ENCODE results near the gene INAFM2.

INAFM2 gene

GRCh38 chr15:40367371-40367685, 43.8 kb downstream of the INAFM2 start:
- H4K20me1 ChIP-seq (ENCODE audit: control insufficient read depth, insufficient read depth, low read depth, low read length): no peaks in the 10 kb centered on the region
- no peak for TF ChIP-seq EZH2phosphoT487 (IDR thresholded peaks at IDR 0.05; ENCODE audit: borderline replicate concordance, low read length)
- TF ChIP-seq, protein P1, sequence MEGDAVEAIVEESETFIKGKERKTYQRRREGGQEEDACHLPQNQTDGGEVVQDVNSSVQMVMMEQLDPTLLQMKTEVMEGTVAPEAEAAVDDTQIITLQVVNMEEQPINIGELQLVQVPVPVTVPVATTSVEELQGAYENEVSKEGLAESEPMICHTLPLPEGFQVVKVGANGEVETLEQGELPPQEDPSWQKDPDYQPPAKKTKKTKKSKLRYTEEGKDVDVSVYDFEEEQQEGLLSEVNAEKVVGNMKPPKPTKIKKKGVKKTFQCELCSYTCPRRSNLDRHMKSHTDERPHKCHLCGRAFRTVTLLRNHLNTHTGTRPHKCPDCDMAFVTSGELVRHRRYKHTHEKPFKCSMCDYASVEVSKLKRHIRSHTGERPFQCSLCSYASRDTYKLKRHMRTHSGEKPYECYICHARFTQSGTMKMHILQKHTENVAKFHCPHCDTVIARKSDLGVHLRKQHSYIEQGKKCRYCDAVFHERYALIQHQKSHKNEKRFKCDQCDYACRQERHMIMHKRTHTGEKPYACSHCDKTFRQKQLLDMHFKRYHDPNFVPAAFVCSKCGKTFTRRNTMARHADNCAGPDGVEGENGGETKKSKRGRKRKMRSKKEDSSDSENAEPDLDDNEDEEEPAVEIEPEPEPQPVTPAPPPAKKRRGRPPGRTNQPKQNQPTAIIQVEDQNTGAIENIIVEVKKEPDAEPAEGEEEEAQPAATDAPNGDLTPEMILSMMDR (IDR thresholded peaks at IDR 0.05; ENCODE audit: low read depth, low read length, poor library complexity, severe bottlenecking): no peak
- H3K9me2 ChIP-seq (replicated peaks; ENCODE audit: control insufficient read depth, low read length): no peaks in the 10 kb centered on the region
- no peaks in the 10 kb centered on the region for H3K36me3 ChIP-seq (ENCODE audit: control insufficient read depth, low read length)
- H3K4me3 ChIP-seq (ENCODE audit: low read length): peak overlapping the region; percentile 74
- H3K4me1 ChIP-seq (ENCODE audit: control insufficient read depth, low read length): peaks cover 16% of the 10 kb centered on the region
- H3K27me3 ChIP-seq (ENCODE audit: control insufficient read depth, low read length): peaks cover 6% of the 10 kb centered on the region; the same call in 1 of the 2 replicates
- no peaks in the 10 kb centered on the region for H3K9me3 ChIP-seq (ENCODE audit: control insufficient read depth, insufficient read depth, low read length)
- H3K4me2 ChIP-seq (ENCODE audit: low read length): peak overlapping the region; percentile 79
- no peak overlapping the region for H3K27ac ChIP-seq (ENCODE audit: low read depth, low read length)
- no peaks in the 10 kb centered on the region for H3F3A ChIP-seq (ENCODE audit: control insufficient read depth, insufficient read depth)
- H3K79me2 ChIP-seq (ENCODE audit: control insufficient read depth, low read length): no peaks in the 10 kb centered on the region

DNA sequence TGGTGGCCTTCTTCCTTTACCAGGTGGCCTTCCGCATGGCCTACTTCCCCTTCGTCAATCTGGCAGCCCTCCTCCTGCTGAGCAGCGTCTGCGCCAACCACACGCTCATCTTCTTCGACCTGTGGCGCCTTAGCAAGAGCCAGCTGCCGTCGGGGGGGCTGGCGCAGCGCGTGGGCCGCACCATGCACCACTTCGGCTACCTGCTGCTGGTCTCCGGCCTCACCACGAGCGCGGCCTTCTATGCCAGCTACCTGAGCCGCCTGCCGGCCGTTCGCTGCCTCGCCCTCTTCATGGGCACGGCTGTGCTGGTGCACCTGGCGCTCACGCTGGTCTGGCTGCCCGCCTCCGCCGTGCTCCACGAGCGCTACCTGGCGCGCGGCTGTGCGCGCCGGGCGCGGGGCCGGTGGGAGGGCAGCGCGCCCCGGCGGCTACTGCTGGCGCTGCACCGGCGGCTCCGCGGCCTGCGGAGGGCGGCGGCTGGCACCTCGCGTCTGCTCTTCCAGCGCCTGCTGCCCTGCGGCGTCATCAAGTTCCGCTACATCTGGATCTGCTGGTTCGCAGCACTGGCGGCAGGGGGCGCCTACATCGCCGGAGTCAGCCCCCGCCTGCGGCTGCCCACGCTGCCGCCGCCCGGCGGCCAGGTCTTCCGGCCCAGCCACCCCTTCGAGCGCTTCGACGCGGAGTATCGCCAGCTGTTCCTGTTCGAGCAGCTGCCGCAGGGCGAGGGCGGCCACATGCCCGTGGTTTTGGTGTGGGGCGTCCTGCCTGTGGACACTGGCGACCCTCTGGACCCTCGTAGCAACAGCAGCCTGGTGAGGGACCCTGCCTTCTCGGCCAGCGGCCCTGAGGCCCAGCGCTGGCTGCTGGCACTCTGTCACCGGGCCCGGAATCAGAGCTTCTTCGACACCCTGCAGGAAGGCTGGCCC, 44.5 kb downstream of the INAFM2 start:
- H3K4me1 ChIP-seq (ENCODE audit: control insufficient read depth, low read length): peaks cover 16% of the 10 kb centered on the region
- peaks cover 6% of the 10 kb centered on the region; the same call in 1 of the 2 replicates for H3K27me3 ChIP-seq (ENCODE audit: control insufficient read depth, low read length)
- TF ChIP-seq EZH2phosphoT487 (IDR thresholded peaks at IDR 0.05; ENCODE audit: borderline replicate concordance, low read length): no peak
- TF ChIP-seq, protein P1 (IDR thresholded peaks at IDR 0.05; ENCODE audit: low read depth, low read length, poor library complexity, severe bottlenecking): peak; percentile 76
- H3K27ac ChIP-seq (ENCODE audit: low read depth, low read length): no peak overlapping the region
- no peaks in the 10 kb centered on the region for H3K9me2 ChIP-seq (replicated peaks; ENCODE audit: control insufficient read depth, low read length)
- no peaks in the 10 kb centered on the region for H3F3A ChIP-seq (ENCODE audit: control insufficient read depth, insufficient read depth)
- H3K4me2 ChIP-seq (ENCODE audit: low read length): peak overlapping the region; percentile 79
- H3K9me3 ChIP-seq (ENCODE audit: control insufficient read depth, insufficient read depth, low read length): no peaks in the 10 kb centered on the region
- no peaks in the 10 kb centered on the region for H3K79me2 ChIP-seq (ENCODE audit: control insufficient read depth, low read length)
- no peaks in the 10 kb centered on the region for H3K36me3 ChIP-seq (ENCODE audit: control insufficient read depth, low read length)
- H4K20me1 ChIP-seq (ENCODE audit: control insufficient read depth, insufficient read depth, low read depth, low read length): no peaks in the 10 kb centered on the region
- peak overlapping the region; percentile 74 for H3K4me3 ChIP-seq (ENCODE audit: low read length)

DNA sequence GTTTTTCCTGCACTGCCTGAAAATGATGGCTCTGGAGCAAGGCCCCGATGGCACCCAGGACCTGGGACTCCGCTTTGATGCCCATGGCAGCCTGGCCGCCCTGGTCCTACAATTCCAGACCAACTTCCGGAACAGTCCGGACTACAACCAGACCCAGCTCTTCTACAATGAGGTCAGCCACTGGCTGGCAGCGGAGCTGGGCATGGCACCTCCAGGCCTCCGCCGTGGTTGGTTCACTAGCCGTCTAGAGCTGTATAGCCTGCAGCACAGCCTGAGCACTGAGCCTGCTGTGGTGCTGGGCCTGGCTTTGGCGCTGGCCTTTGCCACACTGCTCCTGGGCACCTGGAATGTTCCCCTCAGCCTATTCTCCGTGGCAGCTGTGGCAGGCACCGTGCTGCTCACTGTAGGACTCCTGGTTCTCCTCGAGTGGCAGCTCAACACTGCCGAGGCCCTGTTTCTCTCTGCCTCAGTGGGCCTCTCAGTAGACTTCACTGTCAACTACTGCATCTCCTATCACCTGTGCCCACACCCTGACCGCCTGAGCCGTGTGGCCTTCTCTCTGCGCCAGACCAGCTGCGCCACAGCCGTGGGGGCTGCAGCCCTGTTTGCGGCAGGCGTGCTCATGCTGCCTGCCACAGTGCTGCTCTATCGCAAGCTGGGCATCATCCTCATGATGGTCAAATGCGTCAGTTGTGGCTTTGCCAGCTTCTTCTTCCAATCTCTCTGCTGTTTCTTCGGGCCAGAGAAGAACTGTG, 45.4 kb downstream of the INAFM2 start:
- peak overlapping the region; percentile 79 for H3K4me2 ChIP-seq (ENCODE audit: low read length)
- no peaks in the 10 kb centered on the region for H4K20me1 ChIP-seq (ENCODE audit: control insufficient read depth, insufficient read depth, low read depth, low read length)
- H3K27ac ChIP-seq (ENCODE audit: low read depth, low read length): no peak overlapping the region
- H3K9me3 ChIP-seq (ENCODE audit: control insufficient read depth, insufficient read depth, low read length): no peaks in the 10 kb centered on the region
- H3F3A ChIP-seq (ENCODE audit: control insufficient read depth, insufficient read depth): no peaks in the 10 kb centered on the region
- peaks cover 16% of the 10 kb centered on the region for H3K4me1 ChIP-seq (ENCODE audit: control insufficient read depth, low read length)
- H3K4me3 ChIP-seq (ENCODE audit: low read length): peak overlapping the region; percentile 58; the same call in 1 of the 2 replicates
- TF ChIP-seq, protein P1 (IDR thresholded peaks at IDR 0.05; ENCODE audit: low read depth, low read length, poor library complexity, severe bottlenecking): no peak
- TF ChIP-seq EZH2phosphoT487 (IDR thresholded peaks at IDR 0.05; ENCODE audit: borderline replicate concordance, low read length): no peak
- H3K79me2 ChIP-seq (ENCODE audit: control insufficient read depth, low read length): no peaks in the 10 kb centered on the region
- H3K36me3 ChIP-seq (ENCODE audit: control insufficient read depth, low read length): no peaks in the 10 kb centered on the region
- no peaks in the 10 kb centered on the region for H3K9me2 ChIP-seq (replicated peaks; ENCODE audit: control insufficient read depth, low read length)
- peaks cover 6% of the 10 kb centered on the region; the same call in 1 of the 2 replicates for H3K27me3 ChIP-seq (ENCODE audit: control insufficient read depth, low read length)
